Putamen (tissue), 1 donor: ENCODE data around the gene UPK1A.
"Not testable (repeated sequence)": the region's sequence is repeated elsewhere in the genome, so short reads cannot be mapped to it uniquely, and the experiment has no call there.

Experiments
- DNase-seq: peaks from one replicate; pipeline ENCODE4 v3.0.0-alpha.2; 2016; ENCODE audit warnings: low spot score

The UPK1A gene

DNA sequence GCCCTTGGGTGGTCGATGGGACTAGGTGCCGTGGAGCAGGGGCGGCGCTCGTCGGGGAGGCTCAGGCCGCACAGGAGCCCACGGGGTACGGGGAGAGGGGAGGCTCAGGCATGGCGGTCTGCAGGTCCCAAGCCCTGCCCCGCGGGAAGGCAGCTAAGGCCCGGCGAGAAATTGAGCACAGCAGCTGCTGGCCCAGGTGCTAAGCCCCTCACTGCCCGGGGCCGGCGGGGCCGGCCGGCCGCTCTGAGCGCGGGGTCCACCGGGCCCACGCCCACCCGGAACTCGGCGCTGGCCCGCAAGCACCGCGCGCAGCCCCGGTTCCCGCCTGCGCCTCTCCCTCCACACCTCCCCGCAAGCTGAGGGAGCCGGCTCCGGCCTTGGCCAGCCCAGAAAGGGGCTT, 24.8 kb downstream of the UPK1A start:
- not testable (repeated sequence) for DNase-seq

DNA sequence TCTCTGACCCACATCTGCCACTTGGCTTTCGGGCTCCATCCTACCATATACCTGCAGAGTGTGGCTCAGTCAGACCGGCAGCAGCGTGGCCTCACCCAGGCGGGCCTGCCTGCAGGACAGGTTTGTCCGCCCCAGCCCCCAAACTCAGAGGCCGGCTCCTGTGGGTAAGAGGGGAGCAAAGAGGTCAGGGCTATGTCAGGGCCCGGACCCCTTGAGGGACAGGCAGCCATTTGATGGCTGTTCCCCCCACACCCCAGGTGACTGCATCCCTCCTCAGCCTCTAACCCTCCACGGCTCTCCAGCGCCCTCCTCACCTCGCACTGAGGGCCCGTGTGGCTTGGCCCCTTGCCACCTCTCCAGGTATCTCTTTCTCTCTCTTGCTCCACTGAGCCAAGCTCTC, 25.7 kb downstream of the UPK1A start:
- no peak for DNase-seq

DNA sequence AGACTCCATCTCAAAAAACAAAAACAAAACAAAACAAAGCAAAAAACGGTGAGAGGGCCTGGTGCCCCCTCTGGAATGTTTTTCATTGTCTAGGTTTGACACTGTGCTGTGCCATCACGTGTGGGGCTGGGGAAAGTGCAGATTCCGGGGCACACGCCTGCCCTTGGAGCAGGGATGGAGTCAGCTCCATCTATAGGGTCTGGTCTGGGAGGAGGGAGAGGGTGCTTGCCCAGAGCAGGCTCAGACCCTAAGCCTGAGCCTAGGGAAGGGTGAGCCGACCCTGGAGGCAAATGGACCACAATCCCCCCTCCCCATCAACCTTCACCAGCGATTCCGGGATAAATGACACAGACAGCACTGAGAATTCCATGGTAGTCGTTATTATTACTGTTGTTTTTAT, 27.1 kb downstream of the UPK1A start:
- DNase-seq = no peak

GRCh38 chr19:35693835-35694599, 27.7 kb downstream of the UPK1A start:
- DNase-seq = peak; percentile 86

DNA sequence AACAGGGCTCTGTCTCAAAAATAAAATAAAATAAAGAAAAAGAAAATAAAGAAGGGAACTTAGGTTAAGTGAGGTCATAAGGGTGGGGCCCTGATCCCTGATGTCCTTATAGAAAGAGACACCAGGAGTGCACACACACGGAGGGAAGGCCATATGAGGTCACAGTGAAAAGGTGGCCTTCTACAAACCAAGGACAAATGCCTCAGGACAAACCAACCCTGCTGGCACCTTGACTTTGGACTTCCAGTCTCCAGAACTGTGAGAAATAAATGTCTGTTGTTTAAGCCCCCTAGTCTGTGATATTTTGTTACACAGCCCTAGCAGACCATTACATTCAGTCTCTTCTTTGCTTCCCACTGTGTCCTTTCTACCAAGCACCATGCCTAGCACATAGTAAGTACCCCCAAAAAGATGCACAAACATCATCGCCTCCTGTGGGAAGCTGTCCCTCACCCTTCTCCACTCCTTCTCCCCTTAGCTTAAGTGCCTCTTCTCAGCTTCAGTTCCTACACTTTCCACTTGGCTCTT, 29.6 kb downstream of the UPK1A start:
- no peak for DNase-seq

DNA sequence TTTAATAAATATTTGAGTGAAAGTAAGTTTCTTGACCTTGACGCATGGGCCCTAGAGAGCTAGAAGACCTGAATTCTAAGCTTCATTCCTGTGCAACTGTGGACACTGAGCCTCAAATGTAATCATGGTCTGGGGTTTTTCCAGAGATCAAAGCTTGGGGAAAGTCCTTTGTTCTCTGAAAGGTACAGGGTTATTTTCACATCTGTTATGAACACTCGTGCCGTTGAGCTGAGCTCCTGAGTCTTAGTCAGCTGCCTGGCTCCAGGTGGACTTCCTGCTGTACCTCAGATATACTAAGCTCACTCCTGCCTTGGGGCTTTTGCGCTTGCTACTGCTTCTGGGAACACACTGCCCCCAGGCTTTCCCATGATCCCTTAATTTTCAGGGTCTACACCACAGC, 30.5 kb downstream of the UPK1A start:
- no peak for DNase-seq

DNA sequence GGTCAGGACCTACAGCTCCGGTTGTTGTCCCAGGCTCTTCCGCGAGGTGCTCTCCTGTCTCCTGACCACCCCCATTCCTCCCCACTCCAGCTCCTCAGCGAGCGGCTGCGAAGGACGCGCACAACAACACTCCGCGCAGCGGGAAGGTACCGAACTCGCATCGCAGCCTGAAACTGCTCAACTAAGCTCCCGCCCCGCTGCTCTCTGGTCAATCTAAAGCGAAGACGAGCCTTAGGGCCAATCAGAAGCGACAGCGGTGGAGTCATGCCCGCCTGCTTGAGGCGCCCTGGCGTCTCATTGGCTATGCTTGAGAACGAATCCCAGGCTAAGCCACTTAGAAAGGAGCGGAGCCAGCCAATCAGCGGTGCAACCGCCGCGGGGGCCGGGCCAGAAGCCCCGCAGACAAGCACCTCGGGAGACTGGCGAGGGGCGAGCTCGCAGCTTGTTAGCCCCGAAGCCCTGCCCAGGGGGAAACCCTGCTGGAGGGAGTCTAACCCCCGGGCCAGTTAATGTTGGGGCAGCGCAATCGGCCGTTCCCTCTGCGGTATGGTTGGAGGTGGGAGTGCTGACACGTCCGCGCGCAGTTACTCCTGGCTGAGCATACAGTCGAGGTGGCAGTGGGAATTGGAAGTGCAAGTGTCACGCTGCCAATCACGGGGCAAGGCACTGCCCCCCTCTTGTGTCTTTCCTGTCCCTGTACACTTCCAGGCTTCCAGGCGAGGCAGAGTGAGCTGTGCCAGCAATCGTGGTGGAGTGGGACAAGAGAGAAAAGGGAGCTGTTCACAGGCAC, 36.1 kb downstream of the UPK1A start:
- DNase-seq = peak; percentile 99

GRCh38 chr19:35703343-35703742, 37.0 kb downstream of the UPK1A start:
- no peak for DNase-seq

GRCh38 chr19:35704218-35704617, 37.9 kb downstream of the UPK1A start, which contains the start of gene ZBTB32:
TSS of gene ZBTB32 (plus strand) at chr19:35704558. CDS start at chr19:35714627, 10,069 bp downstream.
- no peak for DNase-seq

GRCh38 chr19:35708391-35708790, 42.1 kb downstream of the UPK1A start:
- DNase-seq = no peak

DNA sequence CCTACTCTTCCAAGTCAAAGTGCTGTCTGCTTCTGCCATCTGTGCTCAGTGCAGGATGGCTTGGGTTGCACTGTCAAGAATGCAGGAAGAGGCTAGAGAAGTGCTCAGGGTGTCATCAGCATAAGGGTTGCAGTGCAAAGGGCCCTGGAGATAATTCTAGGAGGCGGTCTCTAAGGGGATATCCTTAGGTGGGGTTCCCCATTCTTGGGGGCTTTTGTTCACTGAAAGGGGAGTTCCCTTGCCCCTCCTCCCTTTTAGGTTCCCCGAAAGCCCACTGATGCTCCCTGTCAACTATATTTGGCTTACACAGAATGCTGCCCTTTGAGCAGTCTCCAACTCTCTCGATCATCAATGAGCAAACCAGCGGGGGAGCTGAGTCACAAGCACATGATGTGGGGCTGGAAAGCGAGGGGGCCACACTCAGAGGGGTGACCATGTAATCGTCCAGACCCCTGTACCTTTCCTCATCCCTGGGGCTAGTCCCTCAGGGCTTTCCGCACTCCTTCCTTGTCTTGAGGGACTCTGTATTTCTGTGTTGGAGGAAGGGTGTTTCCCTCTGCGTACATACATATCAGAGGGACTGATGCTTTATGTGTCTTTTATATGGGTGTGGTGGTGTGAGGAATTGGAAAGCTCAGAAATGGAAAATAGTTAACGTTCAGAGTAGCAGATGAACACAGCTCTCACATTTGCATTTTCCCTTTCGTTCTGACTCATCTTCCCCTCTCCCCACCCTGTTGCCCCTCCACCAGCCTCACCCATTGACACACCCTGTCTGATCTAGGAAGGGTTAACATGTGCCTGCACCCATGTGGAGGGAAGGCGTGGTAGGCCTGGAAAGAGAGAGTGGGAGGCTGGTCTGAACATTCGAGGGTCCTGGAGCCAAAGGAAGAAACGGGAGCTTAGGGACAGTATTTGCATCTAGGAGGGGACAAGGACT, 44.7 kb downstream of the UPK1A start:
- DNase-seq = no peak

- DNase-seq = no peak
Observed at GRCh38 chr19:35712567-35713505, 46.5 kb downstream of the UPK1A start.

GRCh38 chr19:35713506-35713850, 47.2 kb downstream of the UPK1A start:
- DNase-seq = no peak

GRCh38 chr19:35713904-35714495, 47.7 kb downstream of the UPK1A start:
- DNase-seq = no peak

DNA sequence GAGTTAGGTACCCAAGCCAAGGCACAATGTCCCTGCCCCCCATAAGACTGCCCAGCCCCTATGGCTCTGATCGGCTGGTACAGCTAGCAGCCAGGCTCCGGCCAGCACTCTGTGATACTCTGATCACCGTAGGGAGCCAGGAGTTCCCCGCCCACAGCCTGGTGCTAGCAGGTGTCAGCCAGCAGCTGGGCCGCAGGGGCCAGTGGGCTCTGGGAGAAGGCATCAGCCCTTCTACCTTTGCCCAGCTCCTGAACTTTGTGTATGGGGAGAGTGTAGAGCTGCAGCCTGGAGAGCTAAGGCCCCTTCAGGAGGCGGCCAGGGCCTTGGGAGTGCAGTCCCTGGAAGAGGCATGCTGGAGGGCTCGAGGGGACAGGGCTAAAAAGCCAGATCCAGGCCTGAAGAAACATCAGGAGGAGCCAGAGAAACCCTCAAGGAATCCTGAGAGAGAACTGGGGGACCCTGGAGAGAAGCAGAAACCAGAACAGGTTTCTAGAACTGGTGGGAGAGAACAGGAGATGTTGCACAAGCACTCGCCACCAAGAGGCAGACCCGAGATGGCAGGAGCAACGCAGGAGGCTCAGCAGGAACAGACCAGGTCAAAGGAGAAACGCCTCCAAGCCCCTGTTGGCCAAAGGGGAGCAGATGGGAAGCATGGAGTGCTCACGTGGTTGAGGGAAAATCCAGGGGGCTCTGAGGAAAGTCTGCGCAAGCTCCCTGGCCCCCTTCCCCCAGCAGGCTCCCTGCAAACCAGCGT, 48.5 kb downstream of the UPK1A start:
- no peak for DNase-seq

DNA sequence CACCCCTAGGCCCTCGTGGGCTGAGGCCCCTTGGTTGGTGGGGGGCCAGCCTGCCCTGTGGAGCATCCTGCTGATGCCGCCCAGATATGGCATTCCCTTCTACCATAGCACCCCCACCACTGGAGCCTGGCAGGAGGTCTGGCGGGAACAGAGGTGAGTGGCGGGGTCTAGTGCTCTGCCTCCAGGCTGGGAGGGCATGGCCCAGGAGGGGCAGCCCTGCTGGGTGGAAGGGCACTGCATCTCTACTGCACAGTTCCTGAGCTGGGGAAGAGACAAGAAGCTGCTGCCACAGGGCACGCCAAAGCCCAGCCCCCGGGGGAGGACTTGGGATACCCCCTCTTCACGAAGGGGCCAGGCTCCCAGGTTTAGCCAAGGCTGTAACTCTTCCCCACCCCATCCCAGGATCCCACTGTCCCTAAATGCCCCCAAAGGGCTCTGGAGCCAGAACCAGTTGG, 49.1 kb downstream of the UPK1A start:
- DNase-seq = no peak

GRCh38 chr19:35715981-35716800, 49.9 kb downstream of the UPK1A start:
- DNase-seq = no peak

- peak; percentile 97 for DNase-seq
Observed at GRCh38 chr19:35716801-35717664, 50.7 kb downstream of the UPK1A start.
